Fibroblast of lung (primary cell): ENCODE data around the gene CALCR. TPM values are rescaled to one million over a fixed set of nuclear protein-coding genes. Genes with fewer than 3 reads are reported as not detected.

Experiments used
- DNase-seq, 2 donors: peaks; one replicate each; pipeline versions ENCODE4 v3.0.0 to v3.0.0-alpha.2; 2010; ENCODE audit warnings: low read depth in 2 of 2
- H2AFZ ChIP-seq: 2 replicates; pipeline ENCODE4 v1.5.1; 2012; ENCODE audit warnings: low read length, control low read depth, inconsistent platforms
- H3K27ac ChIP-seq: 2 replicates; pipeline ENCODE4 v1.5.1; 2011; ENCODE audit warnings: low read length, control low read depth; ENCODE audit not compliant: insufficient read depth
- H3K27me3 ChIP-seq: 2 replicates; pipeline ENCODE4 v1.5.1; 2011; ENCODE audit warnings: mild to moderate bottlenecking, low read length; ENCODE audit not compliant: control insufficient read depth, insufficient read depth
- H3K36me3 ChIP-seq: 2 replicates; pipeline ENCODE4 v1.5.1; 2011; ENCODE audit warnings: low read length; ENCODE audit not compliant: control insufficient read depth, insufficient read depth
- H3K4me1 ChIP-seq: 2 replicates; pipeline ENCODE4 v1.5.1; 2011; ENCODE audit warnings: low read length; ENCODE audit not compliant: control insufficient read depth, insufficient read depth; ENCODE audit errors: extremely low read depth
- H3K4me2 ChIP-seq: 2 replicates; pipeline ENCODE4 v1.5.1; 2011; ENCODE audit warnings: low read length, control low read depth; ENCODE audit not compliant: insufficient read depth; ENCODE audit errors: extremely low read depth
- H3K4me3 ChIP-seq, 4 experiments: fragments of 200-600 bp in 1 of 4; sonication (generic) in 1 of 4; replicated peaks in 1 of 4; 2 replicates each; pipeline ENCODE4 v1.5.1; 2011 to 2016; ENCODE audit warnings: low read length in 4 of 4, low read depth in 3 of 4, mild to moderate bottlenecking in 3 of 4, control low read depth in 2 of 4, inconsistent platforms in 1 of 4, mixed read lengths in 1 of 4; ENCODE audit not compliant: insufficient read depth in 1 of 4; ENCODE audit errors: control extremely low read depth in 1 of 4
- H3K79me2 ChIP-seq: 2 replicates; pipeline ENCODE4 v1.5.1; 2012; ENCODE audit warnings: mild to moderate bottlenecking, low read length, inconsistent platforms; ENCODE audit not compliant: control insufficient read depth, insufficient read depth
- H3K9ac ChIP-seq: 2 replicates; pipeline ENCODE4 v1.5.1; 2011; ENCODE audit warnings: mild to moderate bottlenecking, low read length, control low read depth; ENCODE audit not compliant: insufficient read depth
- H3K9me3 ChIP-seq: 2 replicates; pipeline ENCODE4 v1.5.1; 2012; ENCODE audit warnings: low read depth, low read length; ENCODE audit not compliant: control insufficient read depth, insufficient read depth
- H4K20me1 ChIP-seq: 2 replicates; pipeline ENCODE4 v1.5.1; 2011; ENCODE audit warnings: low read length; ENCODE audit not compliant: control insufficient read depth, insufficient read depth; ENCODE audit errors: extremely low read depth
- CTCF ChIP-seq, 2 donors: IDR thresholded peaks in 1 of 2; conservative IDR thresholded peaks in 1 of 2; 1 replicate in 1 of 2; 2 replicates in 1 of 2; pipeline ENCODE4 v1.5.1; 2011 to 2012; ENCODE audit warnings: low read length in 2 of 2, control low read depth in 1 of 2, inconsistent platforms in 1 of 2, low read depth in 1 of 2, mild to moderate bottlenecking in 1 of 2
- EZH2 ChIP-seq: IDR thresholded peaks from 2 replicates; pipeline ENCODE4 v1.5.1; 2012; ENCODE audit warnings: low read length, control low read depth, mild to moderate bottlenecking; ENCODE audit errors: missing control alignments
- polyA plus RNA-seq, 2 donors: library from polyadenylated mRNA; depleted of rRNA in 1 of 2; stranded (reverse) in 1 of 2; unstranded in 1 of 2; fragments of >200 nt; gene quantifications; 2 replicates each; pipeline ENCODE4 v1.2.1, GENCODE V29; 2011 to 2012; ENCODE audit warnings: missing spikeins in 1 of 2
- total RNA-seq: library from RNA; depleted of rRNA; stranded (reverse); fragments of >200 nt; gene quantifications from 2 replicates; pipeline ENCODE4 v1.2.1, GENCODE V29; 2014

Gene CALCR
- total and polyA plus RNA-seq, 2 donors (not counting 1 experiment from before 2014, with no cell fraction given): not detected

GRCh38 chr7:93447509-93447908, 127.0 kb downstream of the CALCR start:
- H4K20me1 ChIP-seq: no peaks in the 10 kb centered on the region
- no peaks in the 10 kb centered on the region for H3K36me3 ChIP-seq
- H3K4me2 ChIP-seq: no peak overlapping the region
- H3K79me2 ChIP-seq: no peaks in the 10 kb centered on the region
- no peaks in the 10 kb centered on the region for H3K9me3 ChIP-seq
- TF ChIP-seq EZH2: no peak
- TF ChIP-seq CTCF (conservative IDR thresholded peaks at IDR 0.05 in 1 of 2, IDR thresholded peaks at IDR 0.05 in 1 of 2; ENCODE audit: low read depth in 1 of 2, low read length in 2 of 2): no peak
- no peak overlapping the region for H3K9ac ChIP-seq
- H3K27me3 ChIP-seq: no peaks in the 10 kb centered on the region
- no peak overlapping the region for H3K4me3 ChIP-seq
- no peak overlapping the region for H2AFZ ChIP-seq
- no peak for DNase-seq
- no peak overlapping the region for H3K27ac ChIP-seq
- no peaks in the 10 kb centered on the region for H3K4me1 ChIP-seq

- Histone ChIP-seq H2AFZ (no peak overlapping the region), H3K9ac (no peak overlapping the region), H3K4me1 (no peaks in the 10 kb centered on the region), H3K4me2 (no peak overlapping the region), H3K27ac (no peak overlapping the region), H3K4me3 (no peak overlapping the region), H4K20me1 (no peaks in the 10 kb centered on the region), H3K27me3 (no peaks in the 10 kb centered on the region), H3K9me3 (no peaks in the 10 kb centered on the region), H3K36me3 (no peaks in the 10 kb centered on the region), H3K79me2 (no peaks in the 10 kb centered on the region)
- TF ChIP-seq EZH2: no peak
- peak; percentile 60 to 63 for TF ChIP-seq CTCF (conservative IDR thresholded peaks at IDR 0.05 in 1 of 2, IDR thresholded peaks at IDR 0.05 in 1 of 2; ENCODE audit: low read depth in 1 of 2, low read length in 2 of 2)
- DNase-seq: peak; percentile 5 to 17
Measured at GRCh38 chr7:93442478-93443224, 131.9 kb downstream of the CALCR start.

- Histone ChIP-seq H3K9ac (no peak overlapping the region), H3K36me3 (no peaks in the 10 kb centered on the region), H4K20me1 (no peaks in the 10 kb centered on the region), H3K27me3 (no peaks in the 10 kb centered on the region), H3K79me2 (no peaks in the 10 kb centered on the region), H3K4me3 (no peak overlapping the region), H3K9me3 (no peaks in the 10 kb centered on the region), H3K27ac (no peak overlapping the region), H3K4me2 (no peak overlapping the region), H3K4me1 (no peaks in the 10 kb centered on the region), H2AFZ (no peak overlapping the region)
- TF ChIP-seq CTCF (conservative IDR thresholded peaks at IDR 0.05 in 1 of 2, IDR thresholded peaks at IDR 0.05 in 1 of 2; ENCODE audit: low read depth in 1 of 2, low read length in 2 of 2) (no peak), EZH2 (no peak)
- no peak for DNase-seq
Measured at GRCh38 chr7:93435791-93436190, 138.7 kb downstream of the CALCR start.
